Fibroblast of mammary gland (primary cell): ENCODE data around the gene NPHP4.
"Not testable (repeated sequence)": the region's sequence is repeated elsewhere in the genome, so short reads cannot be mapped to it uniquely, and the experiment has no call there.

Experiments
- DNase-seq: peaks from one replicate; pipeline ENCODE4 v3.0.0-alpha.2; 2010; ENCODE audit warnings: low read depth
- H3K4me3 ChIP-seq: 2 replicates; pipeline ENCODE4 v1.5.1; 2011; ENCODE audit warnings: low read depth, mild to moderate bottlenecking, low read length, moderate library complexity; ENCODE audit not compliant: control insufficient read depth
- TF ChIP-seq, protein P1 (sequence below): conservative IDR thresholded peaks from 2 replicates; pipeline ENCODE4 v1.5.1; 2011; ENCODE audit warnings: low read depth, low read length, inconsistent platforms; ENCODE audit not compliant: control insufficient read depth, insufficient read depth

NPHP4 gene

DNA sequence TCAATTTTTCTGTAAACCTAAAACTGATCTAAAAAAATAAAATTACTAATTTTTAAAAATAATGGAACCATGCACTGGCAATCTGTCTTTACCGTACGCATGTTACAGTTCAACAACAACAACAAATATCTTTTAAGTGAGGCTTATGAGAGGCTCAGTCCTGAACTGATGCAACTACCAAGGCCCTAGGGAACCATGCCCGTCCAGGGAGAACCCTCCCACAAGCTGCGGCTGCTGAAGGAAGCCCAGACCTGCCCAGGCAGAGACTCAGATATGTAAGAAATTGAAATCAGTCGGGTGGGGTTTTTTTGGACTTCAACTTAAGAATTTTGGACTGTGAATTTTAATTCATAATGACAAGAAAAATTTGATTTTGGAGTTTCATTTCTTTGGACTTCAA, 91.1 kb downstream of the NPHP4 start:
- H3K4me3 ChIP-seq = no peak overlapping the region
- TF ChIP-seq, protein P1, sequence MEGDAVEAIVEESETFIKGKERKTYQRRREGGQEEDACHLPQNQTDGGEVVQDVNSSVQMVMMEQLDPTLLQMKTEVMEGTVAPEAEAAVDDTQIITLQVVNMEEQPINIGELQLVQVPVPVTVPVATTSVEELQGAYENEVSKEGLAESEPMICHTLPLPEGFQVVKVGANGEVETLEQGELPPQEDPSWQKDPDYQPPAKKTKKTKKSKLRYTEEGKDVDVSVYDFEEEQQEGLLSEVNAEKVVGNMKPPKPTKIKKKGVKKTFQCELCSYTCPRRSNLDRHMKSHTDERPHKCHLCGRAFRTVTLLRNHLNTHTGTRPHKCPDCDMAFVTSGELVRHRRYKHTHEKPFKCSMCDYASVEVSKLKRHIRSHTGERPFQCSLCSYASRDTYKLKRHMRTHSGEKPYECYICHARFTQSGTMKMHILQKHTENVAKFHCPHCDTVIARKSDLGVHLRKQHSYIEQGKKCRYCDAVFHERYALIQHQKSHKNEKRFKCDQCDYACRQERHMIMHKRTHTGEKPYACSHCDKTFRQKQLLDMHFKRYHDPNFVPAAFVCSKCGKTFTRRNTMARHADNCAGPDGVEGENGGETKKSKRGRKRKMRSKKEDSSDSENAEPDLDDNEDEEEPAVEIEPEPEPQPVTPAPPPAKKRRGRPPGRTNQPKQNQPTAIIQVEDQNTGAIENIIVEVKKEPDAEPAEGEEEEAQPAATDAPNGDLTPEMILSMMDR = no peak
- DNase-seq = peak; percentile 13

DNA sequence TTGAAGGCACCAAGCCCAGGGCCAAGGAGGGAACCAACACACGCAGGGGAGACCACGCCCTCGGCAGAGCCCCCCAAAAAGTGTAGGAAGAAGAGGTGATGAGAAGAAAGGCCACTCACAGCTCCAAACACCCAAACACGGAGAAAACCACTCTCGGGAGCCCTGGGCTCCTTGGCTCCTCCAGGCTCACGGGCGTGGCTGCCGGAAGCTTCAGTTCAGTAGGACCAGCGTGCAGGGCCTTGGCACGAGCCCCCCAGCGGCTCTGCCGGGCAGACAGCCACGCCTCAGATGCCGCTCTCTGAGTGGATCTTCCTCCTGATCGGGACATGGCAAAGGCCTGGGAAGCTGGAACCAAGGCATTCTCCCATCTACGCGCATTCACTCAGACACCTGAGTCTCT, 94.0 kb downstream of the NPHP4 start:
- TF ChIP-seq, protein P1 = no peak

GRCh38 chr1:5896706-5897660, 95.2 kb downstream of the NPHP4 start:
- H3K4me3 ChIP-seq = no peak overlapping the region
- TF ChIP-seq, protein P1 = no peak
- DNase-seq = no peak

More for the DNA sequence above, 94.0 kb downstream of the NPHP4 start:
- DNase-seq = no peak
- H3K4me3 ChIP-seq = no peak overlapping the region

GRCh38 chr1:5895446-5896406, 96.5 kb downstream of the NPHP4 start:
- no peak overlapping the region for H3K4me3 ChIP-seq
- TF ChIP-seq, protein P1 = no peak
- DNase-seq = no peak

GRCh38 chr1:5893699-5894278, 98.4 kb downstream of the NPHP4 start:
- TF ChIP-seq, protein P1 = peak; percentile 22
- DNase-seq, H3K4me3 ChIP-seq: not testable (repeated sequence)

DNA sequence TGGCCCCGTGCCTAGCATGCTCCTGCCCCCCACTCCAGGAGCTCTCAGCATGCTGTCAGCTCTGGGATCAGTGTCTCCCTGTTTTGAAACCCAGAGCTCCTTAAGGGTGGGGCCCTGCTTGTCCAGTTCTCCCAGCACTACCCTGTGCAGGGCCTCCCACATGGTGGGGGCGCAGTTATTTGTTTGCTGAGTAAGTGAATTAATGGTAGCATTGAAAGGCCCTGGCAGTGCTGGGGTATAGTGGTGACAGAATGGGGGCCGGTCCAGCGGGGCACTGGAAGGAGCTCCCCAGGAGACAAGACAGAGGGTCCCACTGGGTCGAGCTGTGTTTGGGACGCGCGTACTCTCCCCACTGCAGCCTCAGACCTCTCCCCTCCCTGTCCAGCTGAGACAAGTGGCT, 99.9 kb downstream of the NPHP4 start:
- TF ChIP-seq, protein P1 = no peak
- H3K4me3 ChIP-seq = no peak overlapping the region
- DNase-seq = no peak
